GM12875 (cell line): ENCODE measurements around the gene RNF212B.
"Not testable (repeated sequence)": the region's sequence is repeated elsewhere in the genome, so short reads cannot be mapped to it uniquely, and the experiment has no call there.

ENCODE experiments used
- H3K4me3 ChIP-seq: one replicate; pipeline ENCODE4 v1.5.1; 2011; ENCODE audit warnings: low read depth, low read length, control low read depth
- TF ChIP-seq, protein P1 (sequence below): IDR thresholded peaks from 2 replicates; pipeline ENCODE4 v1.5.1; 2011; ENCODE audit warnings: low read depth, mild to moderate bottlenecking, control low read depth, inconsistent platforms, low read length, moderate library complexity, borderline replicate concordance; ENCODE audit not compliant: insufficient read depth

The RNF212B gene

DNA sequence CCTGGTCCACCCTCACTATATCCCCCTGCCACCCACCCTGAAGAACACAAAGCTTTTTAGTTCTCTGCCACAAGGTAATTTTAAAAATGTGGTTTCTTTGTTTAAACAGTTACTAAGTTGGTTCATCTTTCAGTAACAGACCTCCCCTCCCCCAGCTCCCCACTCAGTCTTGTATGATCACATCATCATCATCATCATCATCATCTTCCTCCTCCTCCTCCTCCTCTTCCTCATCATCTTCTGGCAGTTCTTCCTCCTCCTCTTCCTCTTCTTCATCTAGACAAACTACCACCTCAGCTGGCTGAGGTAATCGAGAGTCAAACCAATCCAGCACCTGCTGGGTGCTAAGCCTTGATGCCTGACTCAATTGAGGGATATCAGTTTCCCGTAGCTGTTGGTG lies 37.7 kb downstream of the RNF212B start:
- TF ChIP-seq, protein P1, sequence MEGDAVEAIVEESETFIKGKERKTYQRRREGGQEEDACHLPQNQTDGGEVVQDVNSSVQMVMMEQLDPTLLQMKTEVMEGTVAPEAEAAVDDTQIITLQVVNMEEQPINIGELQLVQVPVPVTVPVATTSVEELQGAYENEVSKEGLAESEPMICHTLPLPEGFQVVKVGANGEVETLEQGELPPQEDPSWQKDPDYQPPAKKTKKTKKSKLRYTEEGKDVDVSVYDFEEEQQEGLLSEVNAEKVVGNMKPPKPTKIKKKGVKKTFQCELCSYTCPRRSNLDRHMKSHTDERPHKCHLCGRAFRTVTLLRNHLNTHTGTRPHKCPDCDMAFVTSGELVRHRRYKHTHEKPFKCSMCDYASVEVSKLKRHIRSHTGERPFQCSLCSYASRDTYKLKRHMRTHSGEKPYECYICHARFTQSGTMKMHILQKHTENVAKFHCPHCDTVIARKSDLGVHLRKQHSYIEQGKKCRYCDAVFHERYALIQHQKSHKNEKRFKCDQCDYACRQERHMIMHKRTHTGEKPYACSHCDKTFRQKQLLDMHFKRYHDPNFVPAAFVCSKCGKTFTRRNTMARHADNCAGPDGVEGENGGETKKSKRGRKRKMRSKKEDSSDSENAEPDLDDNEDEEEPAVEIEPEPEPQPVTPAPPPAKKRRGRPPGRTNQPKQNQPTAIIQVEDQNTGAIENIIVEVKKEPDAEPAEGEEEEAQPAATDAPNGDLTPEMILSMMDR = no peak
- H3K4me3 ChIP-seq = no peak overlapping the region

DNA sequence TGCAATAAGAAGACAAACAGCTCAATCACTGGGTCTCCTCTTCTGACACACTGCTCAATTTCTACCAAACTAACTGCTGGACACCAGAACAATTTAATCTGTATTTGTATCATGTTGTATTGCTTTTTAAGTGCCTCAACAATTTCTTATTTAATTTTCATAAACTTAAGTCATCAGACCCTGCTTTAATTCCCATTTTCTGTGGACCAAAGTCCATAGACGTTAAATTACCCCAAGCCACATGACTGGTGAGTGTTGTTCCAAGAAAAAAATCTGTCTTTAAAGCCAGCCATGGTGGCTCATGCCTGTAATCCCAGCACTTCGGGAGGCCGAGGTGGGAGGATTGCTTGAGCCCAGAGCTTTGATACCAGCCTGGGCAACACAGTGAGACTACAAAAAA lies 39.5 kb downstream of the RNF212B start:
- no peak overlapping the region for H3K4me3 ChIP-seq
- TF ChIP-seq, protein P1 = no peak

- not testable (repeated sequence) for H3K4me3 ChIP-seq
Measured at GRCh38 chr14:23277928-23278327, 40.2 kb downstream of the RNF212B start.

DNA sequence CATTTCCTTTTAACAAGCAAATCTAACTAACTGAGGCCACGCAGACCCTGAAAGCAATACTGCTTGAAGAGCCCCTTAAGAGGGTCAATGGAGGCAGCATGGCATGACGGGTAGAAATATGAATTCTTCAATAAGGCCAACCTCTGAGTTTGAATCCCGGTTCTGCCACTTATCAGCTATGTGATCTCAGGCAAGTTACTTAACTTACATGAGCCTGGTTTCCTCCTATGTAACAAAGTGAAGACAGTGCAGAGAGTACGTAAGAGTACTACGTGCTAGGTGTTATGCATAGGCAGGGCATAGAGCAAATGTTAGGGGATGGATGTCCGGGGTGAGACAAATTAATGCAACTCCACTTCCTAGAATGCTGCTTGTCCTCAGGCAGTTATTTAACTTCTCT lies 43.5 kb downstream of the RNF212B start:
- H3K4me3 ChIP-seq = no peak overlapping the region
- TF ChIP-seq, protein P1 = no peak

DNA sequence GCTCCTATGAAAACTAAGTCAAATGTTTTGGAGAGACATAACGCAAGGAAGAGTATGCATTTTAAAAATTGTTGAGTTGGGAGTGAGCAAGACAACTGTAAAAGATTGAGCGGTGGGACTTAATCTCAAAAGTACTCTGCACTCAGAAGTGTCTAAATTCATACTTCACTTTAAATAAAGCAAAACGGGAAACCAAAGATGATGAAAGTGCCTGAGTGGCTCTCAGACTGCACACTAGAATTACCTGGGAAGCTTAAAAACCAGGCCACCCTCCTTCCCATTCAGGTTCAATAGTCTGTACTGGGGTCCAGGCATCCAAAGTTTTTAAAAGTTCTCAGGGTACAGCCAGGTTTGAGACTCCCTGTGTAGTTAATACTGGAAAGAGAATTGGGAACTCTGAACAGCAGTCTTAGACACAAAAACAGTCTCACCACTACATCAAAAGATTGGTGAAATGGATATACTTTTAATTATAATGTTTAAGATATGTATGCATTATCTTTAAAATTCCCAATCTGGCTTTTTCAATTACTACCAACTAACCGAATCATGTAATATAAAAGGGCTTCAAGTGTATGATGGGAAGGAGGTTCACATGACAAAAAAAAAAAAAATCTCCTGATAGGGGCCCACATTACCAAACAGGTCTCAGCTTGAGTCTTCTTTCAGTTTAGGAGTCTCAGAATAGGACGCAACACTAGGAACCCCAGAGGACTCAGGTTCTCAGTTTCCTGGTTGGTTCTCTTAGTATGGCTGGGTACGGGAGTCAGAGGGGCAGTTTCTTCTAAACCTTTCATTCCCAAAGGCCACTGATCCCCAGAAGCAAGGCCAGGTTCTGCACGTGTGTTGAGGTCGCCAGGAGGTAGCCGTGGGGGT lies 47.2 kb downstream of the RNF212B start:
- TF ChIP-seq, protein P1 = no peak
- H3K4me3 ChIP-seq = peak overlapping the region; percentile 61

- TF ChIP-seq, protein P1 = no peak
- peak overlapping the region; percentile 61 for H3K4me3 ChIP-seq
Measured at GRCh38 chr14:23285530-23286019, 47.8 kb downstream of the RNF212B start.

DNA sequence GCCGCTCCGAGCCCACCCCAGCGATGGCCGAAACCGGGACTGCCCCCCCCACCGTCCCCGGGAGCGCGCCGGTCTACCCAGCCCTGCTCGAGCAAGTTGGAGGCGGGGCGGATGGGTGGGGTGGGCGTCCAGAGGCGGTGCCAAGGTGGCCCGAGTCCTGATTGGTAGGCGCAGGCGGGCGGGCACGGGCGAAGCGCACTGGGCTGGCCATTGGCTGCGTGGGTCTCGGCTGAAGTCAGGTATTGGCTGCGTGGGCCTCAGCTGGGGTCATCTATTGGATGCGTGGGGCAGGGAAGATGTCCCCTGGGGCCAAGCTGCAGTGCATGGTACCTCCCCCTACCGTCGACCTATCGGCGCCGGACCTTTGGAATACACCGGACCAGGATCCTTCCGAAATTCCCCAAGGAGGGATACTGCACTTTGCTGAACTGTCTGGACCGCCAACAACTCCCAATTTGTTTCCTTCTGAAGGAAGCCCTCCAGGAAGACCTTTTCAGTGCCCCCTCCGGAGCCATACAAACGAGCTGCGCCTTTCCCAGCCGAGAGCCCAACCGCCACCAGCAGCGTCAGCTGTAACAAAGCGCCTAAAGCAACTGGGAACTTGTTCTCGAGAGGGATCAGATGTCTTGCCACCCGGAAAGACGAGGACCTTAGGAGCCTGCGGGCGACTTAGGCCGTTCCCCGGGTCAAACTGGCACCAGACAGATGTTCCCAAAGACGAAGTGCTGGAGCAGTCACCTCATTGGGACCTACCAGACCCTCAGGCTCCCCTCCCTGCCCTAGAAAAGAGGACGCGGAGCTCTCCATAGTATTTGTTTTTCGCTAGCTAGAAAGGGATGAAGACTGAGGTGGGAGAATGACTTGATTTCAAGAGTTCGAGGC lies 48.5 kb downstream of the RNF212B start, which contains the start of gene HOMEZ:
HOMEZ (minus strand) TSS at position 113 of the 882 bp plus-strand sequence. CDS start 180 bp downstream, outside the sequence.
- H3K4me3 ChIP-seq = peak within 1 kb of the TSS; percentile 61
- TF ChIP-seq, protein P1 = no peak
